ENCODE data around the gene IDI1.

DNA sequence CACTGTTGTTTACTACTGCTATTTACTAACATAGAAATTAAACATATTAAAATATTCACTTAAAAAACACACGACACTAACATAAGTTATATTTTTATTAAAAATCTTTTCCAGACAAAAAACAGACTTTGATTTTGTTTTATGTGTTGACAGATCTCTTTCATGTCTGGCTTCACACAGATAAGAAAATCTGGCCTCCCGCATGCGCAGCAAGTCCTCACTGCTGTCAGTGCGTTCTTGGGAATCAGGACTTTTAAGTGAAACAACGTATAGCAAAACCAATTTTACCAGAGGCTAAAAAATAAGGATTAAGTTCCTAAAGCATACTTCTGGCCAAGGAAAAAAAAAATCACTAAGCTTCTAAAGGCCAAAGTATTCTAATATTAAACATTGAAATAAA lies 1.2 kb upstream of the IDI1 start:
- TF ChIP-seq POLR2AphosphoS5 (IDR thresholded peaks at IDR 0.05; ENCODE audit: borderline replicate concordance, low read depth, low read length), result no peak
- no peak for TF ChIP-seq EZH2 (IDR thresholded peaks at IDR 0.05)
- no peak for TF ChIP-seq FOXP2 (optimal IDR thresholded peaks at IDR 0.05; ENCODE audit: control extremely low read depth, extremely low read length, insufficient read depth)
